HG02610 (cell line): ENCODE results near the gene FLNC.

Source experiments
- ATAC-seq: cut with Tn5 transposase; IDR thresholded peaks from one replicate; pipeline ENCODE4 v1.9.1; 2021; ENCODE audit warnings: mild to moderate bottlenecking, moderate library complexity; ENCODE audit not compliant: unreplicated experiment

Gene FLNC

GRCh38 chr7:128888756-128889095 lies 58.5 kb downstream of the FLNC start:
- no peak for ATAC-seq

DNA sequence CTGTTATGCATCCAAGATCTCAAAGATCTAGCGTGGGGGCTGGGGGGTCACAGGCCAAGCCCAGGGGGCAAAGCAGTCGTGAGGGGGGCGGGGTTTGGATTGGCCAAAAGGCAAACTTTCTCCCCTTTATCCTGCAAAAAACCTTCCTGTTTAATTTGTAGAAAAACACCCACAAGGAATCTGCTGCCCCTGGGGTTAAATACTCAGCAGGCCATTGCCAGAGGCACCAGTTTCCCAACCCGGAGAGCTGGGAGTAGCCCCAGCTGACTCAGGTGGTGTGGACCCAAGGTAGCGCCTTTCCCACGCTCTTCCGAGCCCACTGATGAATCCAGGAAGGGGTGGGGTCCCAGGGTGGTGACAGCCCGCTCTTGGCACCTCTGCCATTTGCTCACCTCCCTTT lies 58.9 kb downstream of the FLNC start:
- no peak for ATAC-seq

- ATAC-seq = no peak
Observed at GRCh38 chr7:128890306-128891109, 60.3 kb downstream of the FLNC start.

- ATAC-seq = no peak
Observed at GRCh38 chr7:128891110-128891941, 61.1 kb downstream of the FLNC start.

DNA sequence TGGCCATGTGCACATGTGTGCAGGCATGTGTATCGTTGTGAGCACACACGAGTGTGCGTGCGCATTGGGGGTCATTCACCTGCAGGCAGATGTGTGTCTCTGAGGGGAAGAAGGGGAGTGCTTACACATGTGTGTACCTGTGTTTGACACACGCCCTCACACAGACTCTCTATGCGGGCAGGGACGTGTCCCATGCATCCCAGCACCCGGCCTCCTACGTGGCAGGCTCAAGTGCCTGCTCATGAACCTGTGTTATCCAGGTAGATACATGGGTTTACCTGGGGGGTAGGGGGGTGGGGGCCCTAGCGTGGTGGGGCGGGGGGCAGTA lies 61.7 kb downstream of the FLNC start:
- no peak for ATAC-seq

GRCh38 chr7:128892521-128893250 lies 62.5 kb downstream of the FLNC start:
- ATAC-seq = no peak

DNA sequence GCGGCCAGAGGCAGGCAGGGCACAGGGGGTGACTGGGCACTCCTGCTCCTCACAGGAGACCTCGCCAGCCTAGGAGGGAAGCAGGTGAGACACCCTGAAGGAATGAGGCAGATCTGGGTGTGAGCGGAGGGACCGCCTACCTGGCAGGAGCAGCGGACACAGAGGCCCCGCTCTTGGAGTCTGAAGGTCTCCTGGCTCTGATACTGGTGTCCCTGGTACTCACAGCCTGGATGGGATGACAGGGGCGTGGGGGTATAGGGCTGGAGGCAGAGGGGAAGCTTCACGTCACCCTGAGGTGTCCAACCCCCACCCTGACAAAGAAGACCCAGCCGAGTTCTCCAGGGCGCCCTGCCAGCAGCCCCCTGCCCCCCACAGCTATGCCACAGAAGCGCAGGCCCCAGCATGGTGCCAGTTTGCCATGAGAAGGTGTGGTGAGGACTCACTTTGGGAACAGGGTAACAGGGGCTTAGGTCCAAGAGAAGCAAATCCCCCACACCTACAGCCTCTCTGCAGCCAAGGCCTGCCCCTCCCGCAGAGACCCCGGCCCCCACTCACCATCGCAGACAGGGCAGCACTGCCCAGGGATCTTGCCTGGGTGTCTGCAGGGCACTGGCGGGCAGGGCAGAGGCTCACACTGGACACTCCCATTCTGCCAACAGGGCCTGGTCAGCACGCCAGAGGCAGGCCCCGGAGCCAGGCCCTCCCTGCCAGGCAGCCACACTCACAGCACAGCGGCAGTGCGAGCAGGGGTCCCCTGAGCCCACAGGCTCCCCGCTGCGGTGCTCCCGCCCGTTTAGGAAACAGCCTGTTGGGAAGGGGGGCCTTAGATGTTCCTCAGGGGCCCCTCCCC lies 63.3 kb downstream of the FLNC start:
- no peak for ATAC-seq

DNA sequence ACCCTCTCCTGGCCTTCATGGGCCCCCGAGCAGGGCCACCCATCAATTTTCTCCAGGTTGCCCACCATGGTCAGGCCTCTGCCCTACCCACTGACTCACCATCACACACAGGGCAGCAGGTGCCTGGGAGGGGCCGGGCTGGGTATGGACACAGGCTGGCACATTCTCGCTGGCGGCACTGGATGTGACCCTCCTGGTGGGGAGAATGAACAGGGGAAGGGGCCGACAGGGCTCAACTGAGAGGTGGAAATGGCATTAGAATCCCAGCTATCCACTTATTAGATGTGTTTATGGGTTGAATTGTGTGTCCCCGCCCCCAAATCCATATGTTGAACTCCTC lies 63.9 kb downstream of the FLNC start:
- ATAC-seq = no peak

- no peak for ATAC-seq
Observed at GRCh38 chr7:128895320-128895719, 65.1 kb downstream of the FLNC start.

GRCh38 chr7:128899392-128899791 lies 69.2 kb downstream of the FLNC start:
- no peak for ATAC-seq

GRCh38 chr7:128900237-128900636 lies 70.0 kb downstream of the FLNC start:
- ATAC-seq = no peak

DNA sequence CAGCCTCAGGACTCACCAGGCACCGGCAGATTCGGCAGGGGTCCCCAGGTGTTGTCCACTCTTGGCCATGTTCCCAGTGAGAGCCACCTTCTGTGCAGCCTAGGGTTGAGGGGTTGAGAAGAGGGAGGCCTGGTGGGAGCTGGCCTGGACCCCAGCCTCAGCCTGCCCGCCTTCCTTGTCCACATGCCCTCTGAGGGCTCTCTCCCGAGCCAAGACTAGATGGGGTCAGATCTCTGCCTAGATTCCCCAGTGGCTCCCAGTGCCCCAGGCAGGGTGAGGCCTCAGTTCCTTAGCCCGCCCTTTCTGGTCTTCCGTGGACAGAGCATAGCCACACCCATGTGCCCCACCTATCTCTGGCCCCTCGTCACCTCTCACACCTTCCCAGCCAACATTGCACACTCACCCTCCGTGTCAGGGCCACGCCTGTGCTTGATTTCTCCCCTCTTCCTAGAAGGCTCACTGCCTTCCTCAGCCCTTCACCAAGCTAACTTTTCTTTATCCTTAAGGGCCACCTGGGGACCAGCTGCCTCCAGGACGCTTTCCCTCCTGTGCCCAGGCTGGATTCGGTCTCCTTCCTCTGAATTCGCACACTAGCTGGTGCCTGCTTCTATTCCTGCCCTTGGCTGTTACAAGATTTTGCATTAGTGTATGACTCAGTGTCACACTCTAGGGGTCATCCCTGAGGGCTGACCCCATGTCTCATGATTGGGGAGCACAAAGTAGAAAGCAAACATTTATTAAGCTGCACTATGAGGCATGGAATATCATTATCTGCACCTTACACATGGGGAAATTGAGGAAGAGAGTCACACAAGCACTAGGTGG lies 72.8 kb downstream of the FLNC start:
- no peak for ATAC-seq

DNA sequence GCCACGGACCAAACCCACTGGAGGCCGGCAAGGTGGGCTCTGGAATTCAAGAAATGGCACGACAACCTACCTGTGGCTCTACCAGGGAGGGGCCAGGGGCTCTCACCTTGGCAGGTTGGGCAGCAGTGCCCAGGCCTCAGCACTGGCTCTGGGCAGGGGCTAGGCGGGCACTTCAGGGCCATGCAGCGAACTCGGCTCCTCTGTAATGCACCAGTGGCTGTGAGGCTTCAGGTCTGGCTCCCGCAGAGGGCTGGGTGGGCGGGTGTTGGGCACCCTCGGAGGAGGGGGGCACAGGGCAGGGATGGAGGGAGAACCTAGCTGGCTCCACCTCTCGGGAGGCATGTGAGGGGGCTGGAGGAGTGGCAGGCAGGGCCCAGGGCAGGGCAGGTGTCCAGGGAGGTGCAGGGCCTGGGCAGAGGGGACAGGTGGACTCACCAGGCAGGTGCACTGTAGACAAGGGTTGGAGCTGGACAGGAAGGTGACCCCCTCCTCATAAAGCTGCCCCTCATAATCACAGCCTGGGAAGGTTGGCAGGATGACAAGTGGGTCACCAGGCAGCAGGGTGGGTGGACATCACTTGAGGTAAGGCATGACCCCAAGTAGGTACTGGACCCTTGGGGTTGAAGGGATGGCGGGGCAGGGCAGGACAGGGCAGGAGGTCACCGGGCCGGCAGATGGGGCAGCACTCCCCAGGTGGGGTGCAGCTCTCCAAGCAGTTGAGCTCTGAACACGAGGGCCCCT lies 73.6 kb downstream of the FLNC start:
- no peak for ATAC-seq

- ATAC-seq = peak; percentile 54
Observed at GRCh38 chr7:128904381-128905197, 74.4 kb downstream of the FLNC start.

DNA sequence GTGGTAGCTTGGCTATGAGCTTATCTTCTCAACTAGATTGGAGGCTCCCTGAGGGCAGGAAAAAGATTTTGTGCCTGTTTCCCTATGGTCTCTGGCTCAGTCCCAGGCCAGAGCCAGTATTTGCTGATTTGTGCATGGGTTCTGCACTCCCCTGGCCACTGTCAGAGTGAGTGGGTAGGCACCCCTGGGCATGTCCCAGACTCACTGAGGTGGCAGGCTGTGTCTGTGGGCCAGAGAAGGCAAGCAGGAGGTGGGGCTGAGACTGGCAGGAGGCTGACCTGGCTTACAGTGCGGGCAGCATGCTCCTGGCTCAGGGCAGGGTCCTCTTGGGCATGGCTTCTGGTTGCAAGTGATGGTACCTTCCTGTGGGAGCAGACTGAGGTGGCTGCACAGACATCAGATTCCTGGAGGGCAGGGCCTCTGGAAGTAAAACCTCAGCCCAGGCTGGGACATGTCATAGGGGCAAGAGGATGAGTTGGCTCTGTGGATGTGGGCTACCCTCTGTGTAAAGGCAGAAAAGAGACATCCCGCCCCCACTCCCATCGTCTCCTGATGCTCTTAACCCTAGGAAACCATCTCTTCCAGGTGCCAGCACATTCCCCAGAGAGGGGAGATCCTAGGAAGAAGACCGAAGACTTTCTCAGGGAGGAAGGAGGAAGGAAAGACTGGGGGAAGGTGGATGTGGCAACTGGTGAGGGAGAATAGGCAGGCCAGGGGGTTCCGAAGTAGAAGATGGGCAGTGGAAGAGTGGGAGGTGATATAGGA lies 76.0 kb downstream of the FLNC start:
- no peak for ATAC-seq

DNA sequence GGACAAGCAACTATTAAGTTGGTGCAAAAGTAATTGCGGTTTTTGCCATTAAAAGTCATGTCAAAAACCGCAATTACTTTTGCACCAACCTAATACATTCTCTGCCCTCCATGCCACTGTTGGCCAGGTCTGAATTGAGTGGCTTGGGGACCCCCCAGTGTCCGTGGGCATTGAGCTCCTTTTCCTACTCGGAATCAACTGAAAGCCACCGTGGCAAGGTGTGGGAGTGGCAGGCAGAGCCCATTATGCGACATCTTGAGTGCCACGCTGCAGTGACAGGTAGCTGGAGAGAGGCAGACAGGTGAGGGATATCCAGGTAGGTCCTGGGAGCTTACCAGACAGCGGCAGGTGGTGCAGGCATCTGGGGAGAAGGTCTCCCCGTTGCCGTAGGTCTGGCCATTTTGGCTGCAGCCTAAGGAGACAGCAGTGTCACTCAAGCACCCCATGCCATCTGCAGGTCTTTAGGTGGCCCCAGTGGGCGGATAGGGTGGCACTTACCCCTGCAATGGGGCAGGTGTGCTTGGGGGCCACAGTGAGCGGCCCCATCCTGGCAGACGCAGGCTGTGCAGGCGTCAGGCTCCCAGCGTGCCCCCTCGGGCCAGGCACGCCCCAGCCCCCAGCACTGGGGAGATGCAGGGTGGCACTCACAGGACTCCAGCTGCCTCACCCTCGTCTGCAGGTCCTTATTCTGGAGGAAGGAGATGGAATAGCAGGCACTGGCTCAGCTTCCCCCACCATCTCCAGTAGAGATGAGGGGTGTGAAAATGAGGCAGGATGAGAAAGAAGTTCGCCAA lies 76.8 kb downstream of the FLNC start:
- ATAC-seq = no peak
